COLO829 (cell line): ENCODE measurements around the gene PRMT1.
"Not testable (repeated sequence)": the region's sequence is repeated elsewhere in the genome, so short reads cannot be mapped to it uniquely, and the experiment has no call there.

Source experiments
- DNase-seq: peaks from one replicate; pipeline ENCODE4 v3.0.0; 2012; ENCODE audit warnings: low spot score

Gene PRMT1

DNA sequence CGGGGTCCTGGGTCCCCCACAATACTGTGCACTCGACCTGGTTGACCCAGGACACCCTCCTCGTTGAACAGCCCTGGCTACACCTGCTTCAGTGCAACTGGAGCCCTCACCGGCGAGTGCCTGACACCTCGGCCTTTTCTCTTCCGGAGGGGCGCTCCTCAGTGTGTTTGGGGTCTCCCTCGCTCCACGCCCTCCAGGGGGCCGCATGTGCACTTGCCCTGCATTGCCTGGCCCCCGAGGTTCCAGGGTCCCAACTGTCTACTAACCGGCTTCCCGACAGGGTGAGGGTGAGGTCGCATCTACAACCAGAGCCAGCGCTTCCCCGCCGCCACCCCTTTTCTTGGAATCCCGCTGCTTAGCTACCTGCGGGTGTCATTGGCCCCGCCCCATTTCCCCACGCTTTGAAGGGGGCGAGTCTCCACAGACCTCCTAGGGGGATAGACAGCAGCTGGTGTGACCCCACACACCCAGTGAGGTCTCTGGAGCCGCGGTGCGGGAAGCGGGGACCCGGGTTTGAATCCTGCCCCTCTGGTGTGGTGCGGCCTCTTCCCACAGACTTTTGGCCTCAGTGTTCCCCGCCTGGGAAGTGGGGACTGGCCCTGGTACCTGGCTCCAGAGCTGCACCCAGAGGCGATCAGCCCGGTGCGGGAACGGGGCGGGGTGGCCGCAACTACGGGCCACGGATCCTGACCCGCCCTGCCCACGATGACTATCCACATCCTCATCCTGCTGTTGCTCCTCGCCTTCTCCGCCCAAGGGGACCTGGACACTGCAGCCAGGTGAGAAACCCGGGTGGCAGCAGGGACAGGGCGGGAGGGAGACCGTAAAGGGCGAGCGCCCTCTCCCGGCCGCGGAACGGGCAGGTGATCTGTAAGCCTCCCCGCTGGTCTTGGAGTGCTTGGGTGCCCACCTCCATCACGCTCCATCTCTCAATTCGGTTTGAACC is 12.3 kb downstream of the PRMT1 start, which contains the start of gene ADM5:
TSS of gene ADM5 (plus strand) at position 462 of the 946 bp plus-strand sequence. CDS start at position 706, 244 bp downstream.
- DNase-seq = no peak

DNA sequence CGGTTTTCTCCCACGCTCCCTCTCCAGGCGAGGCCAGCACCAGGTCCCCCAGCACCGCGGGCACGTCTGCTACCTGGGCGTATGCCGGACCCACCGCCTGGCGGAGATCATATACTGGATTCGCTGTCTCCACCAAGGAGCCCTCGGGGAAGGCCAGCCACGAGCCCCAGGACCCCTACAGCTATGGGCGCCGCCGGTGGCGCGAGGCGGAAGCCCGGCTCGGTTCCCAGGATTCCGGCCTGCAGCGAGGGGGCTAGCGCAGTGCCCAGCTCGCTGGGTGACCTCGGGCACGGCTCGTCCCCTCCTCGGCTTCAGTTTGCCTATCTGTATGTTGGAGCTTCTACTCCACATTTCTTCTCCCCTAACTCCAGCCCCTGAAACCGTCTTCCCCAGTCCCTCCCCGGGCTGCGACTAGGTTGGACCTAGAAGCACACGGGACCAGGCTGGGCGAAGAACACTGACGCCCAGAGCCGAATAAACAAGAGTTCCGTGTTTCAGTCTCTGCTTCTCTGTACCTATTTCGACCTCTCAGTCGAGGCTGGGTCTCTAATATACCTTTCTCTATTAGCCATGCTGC is 13.1 kb downstream of the PRMT1 start:
- DNase-seq = no peak

- no peak for DNase-seq
These were observed 13.7 kb downstream of the PRMT1 start, which contains the start of gene CPT1C for GRCh38 chr19:49690656-49691242. Gene CPT1C (plus strand): TSS chr19:49691116. CDS start chr19:49692253, 1,137 bp downstream.

- DNase-seq = no peak
These were observed 14.4 kb downstream of the PRMT1 start for GRCh38 chr19:49691243-49692146.

- no peak for DNase-seq
These were observed 15.1 kb downstream of the PRMT1 start for GRCh38 chr19:49692147-49692506.

GRCh38 chr19:49696115-49696514 is 19.0 kb downstream of the PRMT1 start:
- DNase-seq = no peak

GRCh38 chr19:49696865-49697264 is 19.8 kb downstream of the PRMT1 start:
- no peak for DNase-seq

DNA sequence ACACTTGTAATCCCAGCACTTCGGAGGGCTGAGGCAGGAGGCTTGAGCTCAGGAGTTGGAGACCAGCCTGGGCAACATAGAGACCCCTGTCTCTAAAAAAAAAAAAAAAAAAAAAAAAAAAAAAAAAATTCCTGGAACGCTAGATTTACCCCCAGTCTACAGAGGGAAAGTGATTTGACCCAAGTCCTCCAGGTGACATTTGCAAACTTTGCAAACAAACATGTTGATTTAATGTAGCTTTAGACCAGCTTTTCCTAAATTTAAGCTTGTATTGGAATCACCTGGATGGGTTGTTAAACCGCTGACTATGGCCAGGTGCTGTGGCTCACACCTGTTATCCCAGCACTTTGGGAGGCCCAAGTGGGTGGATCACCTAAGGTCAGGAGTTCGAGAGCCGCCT is 22.3 kb downstream of the PRMT1 start:
- DNase-seq = no peak

DNA sequence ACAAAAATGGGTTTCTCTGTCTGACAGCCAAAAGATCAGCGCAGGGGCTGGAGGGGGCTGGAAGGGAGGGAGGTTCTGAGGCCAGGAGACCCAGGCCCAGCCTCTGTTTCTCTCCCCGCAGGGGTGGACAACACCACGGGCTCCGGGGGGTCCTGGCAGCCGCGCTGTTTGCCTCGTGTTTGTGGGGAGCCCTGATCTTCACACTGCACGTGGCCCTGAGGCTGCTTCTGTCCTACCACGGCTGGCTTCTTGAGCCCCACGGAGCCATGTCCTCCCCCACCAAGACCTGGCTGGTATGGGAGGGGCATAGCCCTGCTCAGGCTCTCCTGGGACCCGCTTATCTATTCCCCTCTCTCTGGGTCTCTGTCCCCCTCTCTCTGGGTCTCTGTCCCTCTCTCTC is 23.5 kb downstream of the PRMT1 start:
- no peak for DNase-seq

DNA sequence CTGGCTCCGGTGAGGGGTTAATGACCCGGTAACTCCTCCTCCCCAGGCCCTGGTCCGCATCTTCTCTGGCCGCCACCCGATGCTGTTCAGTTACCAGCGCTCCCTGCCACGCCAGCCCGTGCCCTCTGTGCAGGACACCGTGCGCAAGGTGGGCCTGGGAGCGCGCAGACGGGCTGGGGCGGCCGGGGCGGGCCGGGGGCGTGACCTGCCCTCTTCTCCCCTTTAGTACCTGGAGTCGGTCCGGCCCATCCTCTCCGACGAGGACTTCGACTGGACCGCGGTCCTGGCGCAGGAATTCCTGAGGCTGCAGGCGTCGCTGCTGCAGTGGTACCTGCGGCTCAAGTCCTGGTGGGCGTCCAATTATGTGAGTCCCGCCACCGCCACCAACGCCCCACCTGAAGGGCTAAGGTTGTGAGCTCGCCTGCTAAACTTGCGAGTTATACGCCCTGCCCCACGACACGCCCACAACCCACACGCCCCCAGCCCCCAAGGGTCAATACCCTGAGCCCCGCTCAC is 24.3 kb downstream of the PRMT1 start:
- no peak for DNase-seq

DNA sequence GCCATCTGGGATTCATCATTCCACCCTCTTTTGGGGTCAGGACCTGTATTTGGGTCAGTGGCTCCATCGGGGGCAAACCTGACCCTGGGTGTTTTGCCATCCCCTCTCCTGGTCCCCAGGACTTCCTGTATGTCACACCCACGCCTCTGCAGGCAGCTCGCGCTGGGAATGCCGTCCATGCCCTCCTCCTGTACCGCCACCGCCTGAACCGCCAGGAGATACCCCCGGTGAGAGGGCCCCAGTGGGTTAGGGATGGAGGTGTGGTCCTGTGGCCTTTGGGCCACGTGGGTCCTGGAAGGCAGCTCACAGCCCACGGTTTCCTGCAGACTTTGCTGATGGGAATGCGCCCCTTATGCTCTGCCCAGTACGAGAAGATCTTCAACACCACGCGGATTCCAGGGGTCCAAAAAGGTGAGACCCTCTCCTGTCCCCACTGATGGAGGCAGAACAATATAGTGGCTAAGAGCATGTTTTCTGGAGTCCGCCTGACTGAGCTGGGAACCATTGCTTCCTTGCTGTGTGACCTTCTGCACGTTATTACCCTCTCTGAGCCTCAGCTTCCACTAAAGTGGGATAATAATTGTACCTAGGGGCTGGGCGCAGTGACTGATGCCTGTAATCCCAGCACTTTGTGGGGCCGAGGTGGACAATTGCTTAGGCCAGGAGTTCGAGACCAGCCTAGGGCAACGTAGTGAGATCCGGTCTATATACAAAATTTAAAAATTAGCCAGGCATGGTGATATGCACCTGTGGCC is 28.0 kb downstream of the PRMT1 start:
- DNase-seq = no peak

DNA sequence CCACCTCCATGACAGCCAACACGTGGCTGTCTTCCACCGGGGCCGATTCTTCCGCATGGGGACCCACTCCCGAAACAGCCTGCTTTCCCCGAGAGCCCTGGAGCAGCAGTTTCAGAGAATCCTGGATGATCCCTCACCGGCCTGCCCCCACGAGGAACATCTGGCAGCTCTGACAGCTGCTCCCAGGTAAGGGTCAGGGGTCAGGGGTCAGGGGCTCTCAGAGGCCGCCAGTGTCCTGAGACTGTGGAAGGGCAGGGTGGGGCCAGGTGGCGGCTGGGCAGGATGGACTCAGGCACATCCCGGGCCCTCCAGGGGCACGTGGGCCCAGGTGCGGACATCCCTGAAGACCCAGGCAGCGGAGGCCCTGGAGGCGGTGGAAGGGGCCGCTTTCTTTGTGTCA is 28.8 kb downstream of the PRMT1 start:
- DNase-seq = no peak

DNA sequence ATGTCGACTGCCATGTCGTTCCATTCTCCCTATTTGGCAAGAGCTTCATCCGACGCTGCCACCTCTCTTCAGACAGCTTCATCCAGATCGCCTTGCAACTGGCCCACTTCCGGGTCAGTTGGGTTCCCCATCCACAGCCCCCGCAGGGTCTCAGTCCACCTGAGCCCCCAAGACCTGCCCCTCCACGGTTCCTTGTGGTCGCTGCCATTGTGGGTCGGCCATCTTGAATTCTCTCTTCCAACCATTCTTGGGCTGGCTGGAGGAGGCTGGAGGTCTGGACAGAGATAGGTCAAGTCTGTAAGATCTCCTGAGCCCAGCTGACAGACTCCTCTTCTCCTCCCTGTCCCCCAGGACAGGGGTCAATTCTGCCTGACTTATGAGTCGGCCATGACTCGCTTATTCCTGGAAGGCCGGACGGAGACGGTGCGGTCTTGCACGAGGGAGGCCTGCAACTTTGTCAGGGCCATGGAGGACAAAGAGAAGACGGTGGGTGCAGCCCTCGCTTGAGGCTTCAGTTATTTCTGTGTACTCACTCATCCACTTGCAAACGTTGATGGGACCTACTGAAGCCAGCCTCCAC is 33.4 kb downstream of the PRMT1 start:
- DNase-seq = no peak

- DNase-seq = peak; percentile 95
These were observed 35.4 kb downstream of the PRMT1 start for GRCh38 chr19:49712397-49712859.

DNA sequence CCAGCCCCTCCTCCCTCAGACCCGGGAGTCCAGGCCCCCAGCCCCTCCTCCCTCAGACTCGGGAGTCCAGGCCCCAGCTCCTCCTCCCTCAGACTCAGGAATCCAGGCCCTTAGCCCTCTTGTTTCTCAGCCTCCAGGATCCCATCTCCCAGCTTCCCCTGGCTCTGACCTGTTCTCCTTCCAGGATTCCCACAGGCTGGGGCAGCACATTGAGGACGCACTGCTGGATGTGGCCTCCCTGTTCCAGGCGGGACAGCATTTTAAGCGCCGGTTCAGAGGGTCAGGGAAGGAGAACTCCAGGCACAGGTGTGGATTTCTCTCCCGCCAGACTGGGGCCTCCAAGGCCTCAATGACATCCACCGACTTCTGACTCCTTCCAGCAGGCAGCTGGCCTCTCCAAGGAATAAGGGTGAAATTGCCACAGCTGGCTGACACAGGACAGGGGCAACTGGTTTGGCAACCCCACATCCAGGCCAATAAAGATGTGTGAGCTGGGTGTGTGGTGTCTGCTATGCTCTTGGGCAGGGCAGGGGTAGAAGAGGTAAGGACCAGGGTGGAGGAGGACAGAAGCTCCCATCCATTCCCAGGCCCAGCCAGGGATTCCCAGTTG is 36.3 kb downstream of the PRMT1 start:
- no peak for DNase-seq

GRCh38 chr19:49716154-49716553 is 39.1 kb downstream of the PRMT1 start:
- DNase-seq = no peak

GRCh38 chr19:49718511-49718910 is 41.4 kb downstream of the PRMT1 start:
- DNase-seq = no peak

DNA sequence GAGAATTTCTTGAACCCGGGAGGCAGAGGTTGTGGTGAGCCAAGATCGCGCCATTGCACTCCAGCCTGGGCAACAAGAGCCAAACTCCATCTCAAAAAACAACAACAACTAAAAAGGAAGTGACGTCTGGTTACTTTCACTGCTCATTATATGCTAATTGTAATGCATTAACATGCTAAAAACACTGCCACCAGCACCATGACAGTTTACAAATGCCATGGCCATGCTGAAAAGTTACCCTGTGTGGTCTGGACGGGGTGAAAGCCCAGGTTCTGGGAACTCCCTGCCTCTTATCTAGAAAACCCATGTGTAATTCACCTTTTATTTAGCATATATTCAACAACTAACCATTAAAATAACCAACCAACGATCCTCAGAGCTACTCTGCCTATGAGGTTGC is 41.9 kb downstream of the PRMT1 start:
- no peak for DNase-seq

GRCh38 chr19:49719420-49719819 is 42.3 kb downstream of the PRMT1 start:
- not testable (repeated sequence) for DNase-seq
